Upper lobe of left lung (tissue), 4 donors: ENCODE measurements around the gene RGCC.
A peak's percentile ranks its signal among the peaks of the same experiment; 100 is the strongest.

Experiments used
- POLR2A ChIP-seq, 4 donors: fragments of 450-650 bp; IDR thresholded peaks; one replicate each; pipeline ENCODE4 v1.5.1; 2016 to 2017; ENCODE audit warnings: antibody characterized with exemption in 4 of 4, mild to moderate bottlenecking in 2 of 4
- POLR2AphosphoS5 ChIP-seq, 2 donors: sonication (generic); formaldehyde crosslinking; IDR thresholded peaks; one replicate each; pipeline ENCODE4 v1.5.1; 2017; ENCODE audit warnings: antibody characterized with exemption in 2 of 2
- TF ChIP-seq, protein P1 (sequence below), 6 experiments: fragments of 450-650 bp in 4 of 6; fragments of 200-600 bp in 2 of 6; sonication (generic) in 2 of 6; IDR thresholded peaks; one replicate each; pipeline ENCODE4 v1.5.1; 2016 to 2019; ENCODE audit warnings: antibody characterized with exemption in 6 of 6

DNA sequence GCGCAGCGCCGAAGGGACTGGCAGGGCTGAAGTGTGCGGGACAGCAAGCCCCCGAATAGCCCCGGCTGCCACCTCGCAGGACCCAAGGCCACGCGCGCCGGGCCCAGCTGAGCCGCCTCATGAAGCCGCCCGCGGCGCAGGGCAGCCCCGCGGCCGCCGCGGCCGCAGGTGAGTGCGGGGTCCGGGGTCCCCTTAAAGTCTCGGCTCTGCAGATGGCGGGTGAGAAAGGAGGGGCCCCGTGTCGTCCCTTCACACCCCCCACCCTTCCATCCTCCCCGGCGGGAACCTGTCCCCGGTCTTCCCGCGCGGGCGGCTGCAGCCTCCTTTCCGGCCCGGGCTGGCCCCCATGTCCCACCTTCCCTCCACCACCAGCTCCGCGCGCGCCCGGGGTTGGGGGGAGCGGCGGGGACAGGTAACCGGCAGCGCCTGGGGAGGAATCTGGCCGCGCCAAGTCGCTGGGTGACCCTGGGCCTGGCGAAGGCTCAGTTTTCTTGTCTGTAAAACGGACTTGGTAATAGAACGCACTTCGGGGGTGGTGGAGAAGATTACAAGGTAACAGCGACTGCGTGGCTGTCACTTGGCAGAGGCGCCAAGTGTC, 338 bp downstream of the RGCC start:
- TF ChIP-seq, protein P1, sequence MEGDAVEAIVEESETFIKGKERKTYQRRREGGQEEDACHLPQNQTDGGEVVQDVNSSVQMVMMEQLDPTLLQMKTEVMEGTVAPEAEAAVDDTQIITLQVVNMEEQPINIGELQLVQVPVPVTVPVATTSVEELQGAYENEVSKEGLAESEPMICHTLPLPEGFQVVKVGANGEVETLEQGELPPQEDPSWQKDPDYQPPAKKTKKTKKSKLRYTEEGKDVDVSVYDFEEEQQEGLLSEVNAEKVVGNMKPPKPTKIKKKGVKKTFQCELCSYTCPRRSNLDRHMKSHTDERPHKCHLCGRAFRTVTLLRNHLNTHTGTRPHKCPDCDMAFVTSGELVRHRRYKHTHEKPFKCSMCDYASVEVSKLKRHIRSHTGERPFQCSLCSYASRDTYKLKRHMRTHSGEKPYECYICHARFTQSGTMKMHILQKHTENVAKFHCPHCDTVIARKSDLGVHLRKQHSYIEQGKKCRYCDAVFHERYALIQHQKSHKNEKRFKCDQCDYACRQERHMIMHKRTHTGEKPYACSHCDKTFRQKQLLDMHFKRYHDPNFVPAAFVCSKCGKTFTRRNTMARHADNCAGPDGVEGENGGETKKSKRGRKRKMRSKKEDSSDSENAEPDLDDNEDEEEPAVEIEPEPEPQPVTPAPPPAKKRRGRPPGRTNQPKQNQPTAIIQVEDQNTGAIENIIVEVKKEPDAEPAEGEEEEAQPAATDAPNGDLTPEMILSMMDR (IDR thresholded peaks at IDR 0.05), result no peak
- TF ChIP-seq POLR2AphosphoS5 (IDR thresholded peaks at IDR 0.05) (no peak), POLR2A (IDR thresholded peaks at IDR 0.05) (peak in 3 of 4 donors; percentile 5 to 97 (median 95))
